Activated naive CD4-positive, alpha-beta T cell treated with anti-CD3 and anti-CD28 coated beads, Interleukin-2, amount 50 U/mL, for 72 hours (primary cell): ENCODE data around the gene SLC2A2. TPM values are rescaled to one million over a fixed set of nuclear protein-coding genes. Genes with fewer than 3 reads are reported as not detected.

Experiments
- ATAC-seq, 2 donors: fragments of 150-1000 bp; cut with Tn5 transposase; 2 replicates each; pipeline ENCODE4 v1.10.0; 2021; ENCODE audit warnings: mild to moderate bottlenecking in 2 of 2, moderate library complexity in 2 of 2
- DNase-seq, 2 donors: peaks; one replicate each; pipeline ENCODE4 v3.0.0; 2021 to 2022; ENCODE audit warnings: low spot score in 2 of 2
- H3K27ac Mint-ChIP-seq, 2 donors: one replicate each; pipeline ENCODE4 v1.8.0; 2022; ENCODE audit warnings: mild to moderate bottlenecking in 2 of 2, mixed read lengths in 2 of 2
- H3K36me3 Mint-ChIP-seq, 2 donors: one replicate each; pipeline ENCODE4 v1.8.0; 2022; ENCODE audit warnings: mixed read lengths in 2 of 2
- H3K9me3 Mint-ChIP-seq, 2 donors: one replicate each; pipeline ENCODE4 v1.8.0; 2022; ENCODE audit warnings: mixed read lengths in 2 of 2
- total RNA-seq, 2 donors: library from RNA; stranded (reverse); gene quantifications; one replicate each; pipeline ENCODE4 v1.2.3, GENCODE V29; 2022

SLC2A2 gene
- total RNA-seq, 2 donors from 2014 or later = not detected

GRCh38 chr3:171044835-171045793, 18.6 kb upstream of the SLC2A2 start:
- DNase-seq (no peak), ATAC-seq (no peak)
- Mint-ChIP-seq H3K36me3 (no peaks in the 10 kb centered on the region), H3K27ac (no peak overlapping the region), H3K9me3 (no peaks in the 10 kb centered on the region)

GRCh38 chr3:171044384-171044783, 17.9 kb upstream of the SLC2A2 start:
- no peaks in the 10 kb centered on the region for H3K36me3 Mint-ChIP-seq
- ATAC-seq (no peak), DNase-seq (no peak)
- no peak overlapping the region for H3K27ac Mint-ChIP-seq
- H3K9me3 Mint-ChIP-seq = no peaks in the 10 kb centered on the region

GRCh38 chr3:171039674-171040073, 13.2 kb upstream of the SLC2A2 start:
- Mint-ChIP-seq H3K9me3 (no peaks in the 10 kb centered on the region), H3K27ac (no peak overlapping the region)

GRCh38 chr3:171038342-171038741, 11.8 kb upstream of the SLC2A2 start:
- ATAC-seq (no peak), DNase-seq (no peak)
- no peaks in the 10 kb centered on the region for H3K36me3 Mint-ChIP-seq
- no peak overlapping the region for H3K27ac Mint-ChIP-seq
- H3K9me3 Mint-ChIP-seq = no peaks in the 10 kb centered on the region

More at GRCh38 chr3:171039674-171040073, 13.2 kb upstream of the SLC2A2 start:
- H3K36me3 Mint-ChIP-seq = no peaks in the 10 kb centered on the region
- DNase-seq (no peak), ATAC-seq (no peak)

GRCh38 chr3:171028779-171029232, 2.3 kb upstream of the SLC2A2 start:
- ATAC-seq = peak in 1 of 2 donors; percentile 1
- no peaks in the 10 kb centered on the region for H3K36me3 Mint-ChIP-seq

GRCh38 chr3:171028025-171028778, 1.7 kb upstream of the SLC2A2 start:
- DNase-seq (peak; percentile 45 to 73), ATAC-seq (peak; percentile 90 to 91)
- H3K36me3 Mint-ChIP-seq = no peaks in the 10 kb centered on the region
- peak overlapping the region in 1 of 2 donors; percentile 58 for H3K27ac Mint-ChIP-seq
- H3K9me3 Mint-ChIP-seq = no peaks in the 10 kb centered on the region

More at GRCh38 chr3:171028779-171029232, 2.3 kb upstream of the SLC2A2 start:
- Mint-ChIP-seq H3K27ac (no peak overlapping the region), H3K9me3 (no peaks in the 10 kb centered on the region)
- DNase-seq = no peak

GRCh38 chr3:171023566-171023965, 3.0 kb downstream of the SLC2A2 start:
- no peak overlapping the region for H3K27ac Mint-ChIP-seq
- no peaks in the 10 kb centered on the region for H3K9me3 Mint-ChIP-seq
- no peak for ATAC-seq
- DNase-seq = no peak
- no peaks in the 10 kb centered on the region for H3K36me3 Mint-ChIP-seq

GRCh38 chr3:171021377-171021776, 5.1 kb downstream of the SLC2A2 start:
- Mint-ChIP-seq H3K9me3 (no peaks in the 10 kb centered on the region), H3K27ac (no peak overlapping the region), H3K36me3 (no peaks in the 10 kb centered on the region)
- ATAC-seq (no peak), DNase-seq (no peak)

GRCh38 chr3:171018156-171018935, 8.2 kb downstream of the SLC2A2 start:
- Mint-ChIP-seq H3K9me3 (no peaks in the 10 kb centered on the region), H3K36me3 (no peaks in the 10 kb centered on the region), H3K27ac (no peak overlapping the region)
- ATAC-seq (no peak), DNase-seq (peak in 1 of 2 donors; percentile 4)

GRCh38 chr3:171013822-171014748, 12.4 kb downstream of the SLC2A2 start:
- no peak overlapping the region for H3K27ac Mint-ChIP-seq
- H3K9me3 Mint-ChIP-seq = no peaks in the 10 kb centered on the region
- H3K36me3 Mint-ChIP-seq = no peaks in the 10 kb centered on the region
- DNase-seq (no peak), ATAC-seq (no peak)

- Mint-ChIP-seq H3K9me3 (no peaks in the 10 kb centered on the region), H3K36me3 (no peaks in the 10 kb centered on the region), H3K27ac (no peak overlapping the region)
- DNase-seq (no peak), ATAC-seq (no peak)
Measured at GRCh38 chr3:171011873-171012336, 14.6 kb downstream of the SLC2A2 start.

GRCh38 chr3:171011109-171011872, 15.2 kb downstream of the SLC2A2 start:
- Mint-ChIP-seq H3K9me3 (no peaks in the 10 kb centered on the region), H3K36me3 (no peaks in the 10 kb centered on the region)
- no peak for DNase-seq

GRCh38 chr3:171007316-171007715, 19.2 kb downstream of the SLC2A2 start:
- no peak for ATAC-seq
- peak overlapping the region in 1 of 2 donors; percentile 41 for H3K27ac Mint-ChIP-seq
- H3K36me3 Mint-ChIP-seq = no peaks in the 10 kb centered on the region

More at GRCh38 chr3:171011109-171011872, 15.2 kb downstream of the SLC2A2 start:
- H3K27ac Mint-ChIP-seq = no peak overlapping the region
- ATAC-seq = no peak

GRCh38 chr3:171005648-171006047, 20.9 kb downstream of the SLC2A2 start:
- H3K27ac Mint-ChIP-seq = no peak overlapping the region
- no peaks in the 10 kb centered on the region for H3K36me3 Mint-ChIP-seq
- DNase-seq = no peak
- no peaks in the 10 kb centered on the region for H3K9me3 Mint-ChIP-seq
- no peak for ATAC-seq

More at GRCh38 chr3:171007316-171007715, 19.2 kb downstream of the SLC2A2 start:
- H3K9me3 Mint-ChIP-seq = no peaks in the 10 kb centered on the region
- DNase-seq = no peak
